ENCODE data around the gene CADM2. TPM values are rescaled to one million over a fixed set of nuclear protein-coding genes. Genes with fewer than 3 reads are reported as not detected.

CADM2 gene
- total RNA-seq, 1 experiment from 2014 or later, result not detected

- Histone ChIP-seq H2AFZ (ENCODE audit: low read depth, low read length, poor library complexity, severe bottlenecking) (no peak overlapping the region), H4K20me1 (ENCODE audit: insufficient read depth) (no peaks in the 10 kb centered on the region), H3K4me1 (ENCODE audit: control insufficient read depth in 1 of 2, insufficient read depth in 2 of 2, low read length in 2 of 2) (no peaks in the 10 kb centered on the region), H3K4me2 (ENCODE audit: low read length) (no peak overlapping the region), H3K36me3 (ENCODE audit: control insufficient read depth in 1 of 2, insufficient read depth in 2 of 2, low read length in 2 of 2) (no peaks in the 10 kb centered on the region), H3K9me2 (ENCODE audit: insufficient read depth) (no peaks in the 10 kb centered on the region), H3K27ac (ENCODE audit: low read depth, low read length) (no peak overlapping the region), H3K9me3 (ENCODE audit: control insufficient read depth in 1 of 2, insufficient read depth in 1 of 2, low read depth in 1 of 2, low read length in 2 of 2) (peaks cover 3 to 20% of the 10 kb centered on the region in 2 experiments; a peak in 1 of 4 replicates), H3K79me2 (ENCODE audit: insufficient read depth, low read length) (no peaks in the 10 kb centered on the region), H3K27me3 (ENCODE audit: insufficient read depth, low read length) (no peaks in the 10 kb centered on the region), H3K4me3 (replicated peaks in 1 of 2; ENCODE audit: low read depth in 1 of 2, low read length in 2 of 2) (no peak overlapping the region), H3K9ac (ENCODE audit: low read length) (no peak overlapping the region)
- POLR2A ChIA-PET, result no interaction called here
- no peak for TF ChIP-seq REST (IDR thresholded peaks at IDR 0.05; ENCODE audit: low read depth)
- TF ChIP-seq ZNF274 (IDR thresholded peaks at IDR 0.05; ENCODE audit: low read depth, low read length), result no peak
- TF ChIP-seq MAX (IDR thresholded peaks at IDR 0.05), result no peak
- TF ChIP-seq JUND (IDR thresholded peaks at IDR 0.05), result no peak
- TF ChIP-seq FOSL1 (IDR thresholded peaks at IDR 0.05; ENCODE audit: low read depth), result no peak
- no peak for TF ChIP-seq ZFX (IDR thresholded peaks at IDR 0.05)
- no peak for TF ChIP-seq CTCF (IDR thresholded peaks at IDR 0.05 in 2 of 3, conservative IDR thresholded peaks at IDR 0.05 in 1 of 3; ENCODE audit: borderline replicate concordance in 1 of 3, insufficient read depth in 1 of 3, low read depth in 2 of 3, low read length in 2 of 3)
- TF ChIP-seq POLR2A (IDR thresholded peaks at IDR 0.05; ENCODE audit: borderline replicate concordance, extremely low read depth, insufficient read depth, insufficient read length), result no peak
- no peak for TF ChIP-seq EZH2 (IDR thresholded peaks at IDR 0.05)
- TF ChIP-seq TCF7L2 (IDR thresholded peaks at IDR 0.05; ENCODE audit: borderline replicate concordance, extremely low read depth, insufficient read depth, insufficient read length), result no peak
- no peak for TF ChIP-seq ELF1 (IDR thresholded peaks at IDR 0.05; ENCODE audit: borderline replicate concordance, low read depth)
- no peak for TF ChIP-seq CEBPB (IDR thresholded peaks at IDR 0.05; ENCODE audit: low read depth)
- TF ChIP-seq RAD21 (IDR thresholded peaks at IDR 0.05; ENCODE audit: low read depth), result no peak
- TF ChIP-seq SP1 (IDR thresholded peaks at IDR 0.05; ENCODE audit: low read depth), result no peak
- no peak for TF ChIP-seq CBX3 (IDR thresholded peaks at IDR 0.05; ENCODE audit: low read depth)
- DNase-seq (ENCODE audit: low read depth, low spot score), result no peak
- no peak for ATAC-seq
- no TSS peak for BruUV-seq (replicated peaks)
- CTCF ChIA-PET, result no interaction called here
- RAD21 ChIA-PET (ENCODE audit: low non-redundant PET in 1 of 2, low total read pairs in 2 of 2, uncharacterized antibody in 2 of 2, unreplicated experiment in 2 of 2), result no interaction called here
- intact Hi-C loops (cut with micrococcal nuclease), result no loop called here
These were observed 36.1 kb upstream of the CADM2 start for GRCh38 chr3:84922682-84923081.
